ENCODE measurements around the gene GIGYF1.
A peak's percentile ranks its signal among the peaks of the same experiment; 100 is the strongest.

Gene GIGYF1

DNA sequence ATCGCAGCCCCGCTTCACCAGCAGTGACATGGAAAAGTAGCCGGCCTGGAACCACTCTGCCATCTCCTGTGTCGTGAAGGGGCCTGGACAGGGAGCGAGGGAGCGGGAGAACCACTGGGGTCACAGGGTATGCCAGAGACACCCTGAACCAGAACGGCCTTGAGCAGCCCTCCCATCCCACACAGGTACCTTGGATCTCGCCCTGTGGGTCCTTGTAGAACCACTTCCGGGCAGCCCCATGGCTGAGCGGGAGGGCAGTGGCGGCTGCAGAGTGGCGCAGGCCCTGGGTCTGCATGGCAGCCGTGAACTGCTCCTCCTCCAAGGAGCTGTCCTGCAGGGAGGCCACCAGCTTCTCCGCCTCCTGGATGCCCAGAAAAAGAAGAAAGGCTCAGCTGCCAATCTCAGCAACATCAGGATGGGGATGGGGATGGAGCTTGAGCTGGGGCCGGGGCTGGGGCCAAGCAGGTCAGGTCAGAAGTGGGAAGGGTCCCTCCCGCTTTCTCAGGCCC is 9.5 kb downstream of the GIGYF1 start:
- no peak for DNase-seq (ENCODE audit: low read depth)

GRCh38 chr7:100683659-100684533 is 10.2 kb downstream of the GIGYF1 start:
- DNase-seq (ENCODE audit: low read depth): no peak

GRCh38 chr7:100682991-100683658 is 10.9 kb downstream of the GIGYF1 start:
- no peak for DNase-seq (ENCODE audit: low read depth)

- no peak for DNase-seq (ENCODE audit: low read depth)
These were observed 11.8 kb downstream of the GIGYF1 start for GRCh38 chr7:100682228-100682741.

- no peak for DNase-seq (ENCODE audit: low read depth)
These were observed 12.4 kb downstream of the GIGYF1 start for GRCh38 chr7:100681491-100682227.

DNA sequence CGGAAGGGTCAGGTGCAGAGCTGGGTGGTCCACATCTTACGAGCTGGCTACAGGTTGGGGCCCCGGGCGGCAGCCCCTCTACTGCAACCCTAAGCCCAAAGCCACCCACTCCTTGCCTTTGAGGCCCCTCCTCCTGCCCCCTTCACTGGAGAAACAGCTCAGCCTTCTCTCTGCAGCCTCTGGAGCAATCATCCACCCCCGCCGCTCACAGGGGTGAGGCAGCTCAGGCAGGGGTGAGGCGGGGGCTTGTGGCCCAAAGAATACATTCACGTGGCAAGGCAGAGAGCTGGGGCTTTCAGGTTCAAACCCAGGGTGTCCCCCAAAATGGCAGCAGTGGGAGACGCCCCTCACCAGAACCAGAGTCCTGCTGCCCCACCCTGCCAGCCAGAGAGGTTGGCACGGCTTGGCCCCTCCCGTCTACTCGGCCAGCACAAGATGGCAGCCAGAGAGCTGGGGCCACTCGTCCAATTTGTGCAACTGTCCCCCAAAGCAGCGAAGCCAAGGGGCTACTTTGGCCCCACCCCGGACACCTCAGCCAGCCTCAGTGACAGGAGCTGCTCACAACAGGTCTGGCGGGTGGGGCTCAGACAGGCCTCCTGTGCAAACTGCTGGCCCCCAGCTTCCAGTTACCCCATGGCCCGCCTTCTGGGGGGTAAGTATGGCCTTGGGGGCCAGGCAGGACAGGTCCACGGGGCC is 13.3 kb downstream of the GIGYF1 start:
- DNase-seq (ENCODE audit: low read depth): no peak

GRCh38 chr7:100679927-100680575 is 14.0 kb downstream of the GIGYF1 start:
- DNase-seq (ENCODE audit: low read depth): no peak

GRCh38 chr7:100679129-100679926 is 14.7 kb downstream of the GIGYF1 start:
- no peak for DNase-seq (ENCODE audit: low read depth)

GRCh38 chr7:100678291-100678984 is 15.6 kb downstream of the GIGYF1 start:
- DNase-seq (ENCODE audit: low read depth): no peak

GRCh38 chr7:100677308-100678267 is 16.5 kb downstream of the GIGYF1 start:
- no peak for DNase-seq (ENCODE audit: low read depth)

DNA sequence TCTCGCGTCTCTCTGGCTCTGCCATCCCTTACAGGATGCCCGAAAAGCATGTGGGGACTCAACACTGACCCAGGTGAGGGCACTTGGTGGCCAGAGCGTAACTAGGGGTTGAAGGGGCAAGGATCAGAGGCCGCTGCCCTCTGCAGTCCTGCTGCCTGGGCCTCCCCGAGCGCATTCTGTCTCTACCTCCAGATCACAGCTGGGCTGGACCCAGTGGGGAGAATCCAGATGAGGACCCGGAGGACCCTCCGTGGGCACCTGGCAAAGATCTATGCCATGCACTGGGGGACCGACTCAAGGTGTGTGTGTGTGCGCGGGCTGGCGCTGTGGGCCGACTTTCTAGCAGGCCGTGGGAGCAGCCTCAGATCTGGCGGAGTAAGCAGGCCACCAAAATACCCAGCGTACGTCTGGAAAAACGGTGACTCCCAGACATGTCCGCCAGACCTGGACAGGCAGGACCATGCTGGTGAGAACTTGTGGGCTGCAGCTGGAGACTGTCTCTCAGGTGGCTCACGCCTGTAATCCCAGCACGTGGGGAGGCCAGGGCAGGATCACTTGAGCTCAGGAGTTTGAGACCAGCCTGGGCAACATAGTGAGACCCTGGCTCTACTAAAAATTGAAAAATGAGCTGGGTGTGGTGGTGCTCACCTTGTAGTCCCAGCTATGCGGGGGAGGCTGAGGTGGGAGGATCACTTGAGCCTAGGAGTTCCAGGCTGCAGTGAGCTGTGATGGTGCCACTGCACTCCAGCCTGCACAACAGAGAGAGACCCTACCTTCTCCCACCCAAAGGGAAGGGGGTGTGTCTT is 17.3 kb downstream of the GIGYF1 start:
- DNase-seq (ENCODE audit: low read depth): no peak

DNA sequence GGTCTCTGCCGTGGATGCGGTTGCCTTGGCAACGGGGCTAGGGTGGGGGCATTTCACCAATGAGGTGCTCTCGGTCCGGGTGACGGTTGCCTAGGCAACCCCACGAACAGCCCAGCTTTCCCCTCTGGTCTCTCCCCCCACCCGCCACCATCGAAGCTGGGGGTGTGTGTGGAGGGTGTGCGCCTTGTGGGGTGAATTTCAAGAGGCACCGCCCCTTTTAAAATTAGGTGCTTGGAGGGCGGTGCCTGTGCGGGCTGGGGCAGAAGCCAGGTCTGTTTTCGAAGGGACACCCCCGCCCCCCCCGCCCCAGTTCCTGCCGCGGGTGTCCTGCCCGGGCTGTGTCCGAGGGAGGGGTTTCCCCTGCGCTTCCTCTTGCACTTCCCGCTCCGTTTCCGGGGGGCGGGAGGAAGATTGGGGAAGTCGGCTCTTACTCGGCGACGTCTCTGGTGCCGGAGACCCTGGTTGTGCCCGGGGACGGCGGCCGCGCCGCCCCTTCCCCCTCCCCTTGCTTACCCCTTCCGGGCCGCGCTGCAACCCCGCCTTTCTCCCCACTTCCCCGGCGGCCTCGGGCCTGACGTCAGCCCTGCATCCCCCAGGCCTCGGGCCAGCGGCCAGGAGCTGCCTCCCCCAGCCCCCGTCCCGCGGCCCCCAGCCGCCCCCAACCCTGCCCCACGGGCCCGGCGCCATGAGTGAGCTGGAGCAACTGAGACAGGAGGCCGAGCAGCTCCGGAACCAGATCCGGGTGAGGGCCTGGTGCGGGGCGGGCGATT is 18.3 kb downstream of the GIGYF1 start:
- DNase-seq (ENCODE audit: low read depth): peak; percentile 73

DNA sequence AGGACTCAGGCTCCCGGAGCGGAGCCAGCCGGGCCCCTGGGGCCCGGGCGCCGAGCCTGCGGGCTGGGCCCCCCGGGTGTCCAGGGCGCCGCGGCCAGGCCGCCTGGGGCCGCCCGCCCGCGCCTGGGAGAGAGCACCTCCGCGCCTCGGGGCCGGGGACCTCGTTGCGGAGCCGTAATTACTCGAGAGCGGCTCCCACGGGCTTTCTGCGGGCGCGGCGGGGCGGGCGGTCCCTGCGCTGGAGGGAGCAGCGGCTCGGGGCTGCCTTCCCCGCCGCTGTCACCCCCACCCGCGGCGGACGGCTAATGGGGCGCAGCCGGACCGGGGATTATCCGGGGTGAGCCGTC is 19.0 kb downstream of the GIGYF1 start:
- DNase-seq (ENCODE audit: low read depth): no peak

DNA sequence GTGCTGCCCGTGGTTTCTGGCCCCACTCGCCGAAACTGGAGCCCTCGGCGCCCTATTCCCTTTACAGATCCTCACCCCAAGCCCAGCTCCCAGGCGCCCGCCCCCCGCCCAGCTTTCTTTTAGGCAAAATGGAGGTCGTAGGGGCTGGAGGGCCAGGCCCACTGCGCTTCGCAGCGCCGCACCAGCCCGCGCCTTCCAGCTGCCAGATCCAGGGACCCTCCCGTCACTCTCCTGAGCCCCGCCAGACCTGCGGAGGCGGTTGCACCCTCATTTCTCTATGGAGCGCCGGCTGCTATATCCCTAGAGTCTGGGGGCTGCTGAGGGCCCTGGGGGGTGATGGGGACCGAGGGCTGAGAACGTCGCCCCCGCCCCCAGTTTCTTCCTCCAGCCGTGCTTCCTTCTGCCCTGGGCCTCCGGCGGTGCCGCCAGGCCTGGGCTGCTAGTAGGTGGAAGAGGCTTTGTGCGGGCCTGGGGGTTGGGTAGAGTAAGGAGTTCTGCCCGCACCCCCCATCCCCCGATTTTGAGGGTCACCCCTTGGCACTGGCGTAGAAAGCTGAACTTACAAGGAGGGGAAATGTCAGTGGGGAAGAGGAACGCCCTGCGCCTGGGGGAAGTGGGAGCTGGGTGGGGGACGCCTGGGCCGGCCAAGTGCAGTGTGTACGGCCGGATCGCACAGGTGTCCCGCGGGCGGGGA is 19.5 kb downstream of the GIGYF1 start:
- no peak for DNase-seq (ENCODE audit: low read depth)

GRCh38 chr7:100673942-100674410 is 20.1 kb downstream of the GIGYF1 start:
- no peak for DNase-seq (ENCODE audit: low read depth)

GRCh38 chr7:100673302-100673941 is 20.6 kb downstream of the GIGYF1 start, which contains the start of gene GNB2:
GNB2 (plus strand) TSS chr7:100673740; CDS start chr7:100676266, 2,526 bp downstream.
- DNase-seq (ENCODE audit: low read depth): peak; percentile 94

All from stimulated activated CD8-positive, alpha-beta memory T cell treated with anti-CD3 and anti-CD28 coated beads, Interleukin-12 subunit alpha, Interleukin-12 subunit beta, amount 100 ng/mL, for 4 hours (primary cell).